DOHH2 (cell line): ENCODE data around the gene HAPLN3.

Source experiments
- H3F3A ChIP-seq: fragments of 200-600 bp; sonication (generic), shearing (Covaris generic); 2 replicates; pipeline ENCODE4 v1.6.0; 2016; ENCODE audit warnings: antibody characterized with exemption, mild to moderate bottlenecking; ENCODE audit not compliant: control insufficient read depth, insufficient read depth
- H3K27ac ChIP-seq: fragments of 200-600 bp; sonication (generic); 2 replicates; pipeline ENCODE4 v1.5.1; 2014; ENCODE audit warnings: low read depth, mild to moderate bottlenecking, low read length, moderate library complexity
- H3K27me3 ChIP-seq: fragments of 200-600 bp; sonication (generic); 2 replicates; pipeline ENCODE4 v1.6.1; 2014; ENCODE audit warnings: mild to moderate bottlenecking, low read length, mixed read lengths; ENCODE audit not compliant: control insufficient read depth
- H3K36me3 ChIP-seq: fragments of 200-600 bp; sonication (generic); 2 replicates; pipeline ENCODE4 v1.6.1; 2014; ENCODE audit warnings: mild to moderate bottlenecking, low read length, moderate library complexity, mixed read lengths; ENCODE audit not compliant: control insufficient read depth
- H3K4me1 ChIP-seq: fragments of 200-600 bp; sonication (generic); 2 replicates; pipeline ENCODE4 v1.6.1; 2014; ENCODE audit warnings: mild to moderate bottlenecking, low read length, mixed read lengths; ENCODE audit not compliant: control insufficient read depth
- H3K4me2 ChIP-seq: fragments of 200-600 bp; sonication (generic); 2 replicates; pipeline ENCODE4 v1.6.0; 2014; ENCODE audit warnings: mild to moderate bottlenecking, low read length, moderate library complexity
- H3K4me3 ChIP-seq: fragments of 200-600 bp; sonication (generic); 2 replicates; pipeline ENCODE4 v1.5.1; 2014; ENCODE audit warnings: mild to moderate bottlenecking, low read length, mixed read lengths
- H3K79me2 ChIP-seq: fragments of 200-600 bp; sonication (generic); 2 replicates; pipeline ENCODE4 v1.6.1; 2014; ENCODE audit warnings: mild to moderate bottlenecking, low read length, mixed read lengths; ENCODE audit not compliant: control insufficient read depth
- H3K9me2 ChIP-seq: fragments of 200-600 bp; sonication (generic); replicated peaks from 2 replicates; pipeline ENCODE4 v1.6.1; 2014; ENCODE audit warnings: mild to moderate bottlenecking, low read length, mixed read lengths; ENCODE audit not compliant: control insufficient read depth
- H3K9me3 ChIP-seq: fragments of 200-600 bp; sonication (generic); 2 replicates; pipeline ENCODE4 v1.6.1; 2014; ENCODE audit warnings: antibody characterized with exemption, low read length, mixed read lengths; ENCODE audit not compliant: control insufficient read depth, insufficient read depth
- H4K20me1 ChIP-seq: fragments of 200-600 bp; sonication (generic); 2 replicates; pipeline ENCODE4 v1.6.0; 2014; ENCODE audit warnings: low read depth, mild to moderate bottlenecking, antibody characterized with exemption, low read length, moderate library complexity; ENCODE audit not compliant: control insufficient read depth, insufficient read depth
- CTCF ChIP-seq: fragments of 200-600 bp; sonication (generic); IDR thresholded peaks from one replicate; pipeline ENCODE4 v1.5.1; 2014; ENCODE audit warnings: antibody characterized with exemption, mild to moderate bottlenecking, low read depth, low read length; ENCODE audit not compliant: poor library complexity, severe bottlenecking
- EZH2phosphoT487 ChIP-seq: fragments of 200-600 bp; sonication (generic); IDR thresholded peaks from 2 replicates; pipeline ENCODE4 v1.6.1; 2017; ENCODE audit warnings: borderline replicate concordance, mild to moderate bottlenecking, antibody characterized with exemption, low read length, moderate library complexity, mixed read lengths

HAPLN3 gene

DNA sequence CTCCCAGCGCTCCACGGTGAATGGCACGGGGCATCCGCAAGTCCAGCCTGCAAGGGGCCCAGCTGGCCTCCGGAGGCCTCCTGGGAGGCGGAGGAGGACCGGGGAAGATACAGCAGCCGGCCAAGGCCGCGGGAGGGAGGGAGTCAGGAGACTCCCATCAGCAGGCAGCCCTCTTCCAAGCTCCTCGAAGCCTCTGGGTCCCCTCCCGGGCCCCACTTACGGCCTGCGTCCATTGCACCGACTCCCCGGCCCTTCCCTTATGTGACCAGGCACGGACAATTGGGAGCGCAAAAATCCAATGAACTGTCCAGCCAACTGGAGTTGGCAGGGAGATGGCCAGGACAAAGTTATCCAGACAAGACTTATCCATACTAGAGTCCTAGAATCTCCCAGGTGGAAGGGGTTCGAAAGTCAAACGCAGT lies 17.2 kb upstream of the HAPLN3 start:
- no peak overlapping the region for H3K27ac ChIP-seq
- no peaks in the 10 kb centered on the region for H3K9me2 ChIP-seq
- no peaks in the 10 kb centered on the region for H3K27me3 ChIP-seq
- peak overlapping the region; percentile 78 for H3K4me3 ChIP-seq
- H4K20me1 ChIP-seq: no peaks in the 10 kb centered on the region
- TF ChIP-seq EZH2phosphoT487 (no peak), CTCF (no peak)
- peaks cover 8% of the 10 kb centered on the region for H3K4me1 ChIP-seq
- no peaks in the 10 kb centered on the region for H3K9me3 ChIP-seq
- no peaks in the 10 kb centered on the region for H3K79me2 ChIP-seq
- H3K4me2 ChIP-seq: peak overlapping the region; percentile 73
- H3K36me3 ChIP-seq: no peaks in the 10 kb centered on the region
- no peaks in the 10 kb centered on the region for H3F3A ChIP-seq

DNA sequence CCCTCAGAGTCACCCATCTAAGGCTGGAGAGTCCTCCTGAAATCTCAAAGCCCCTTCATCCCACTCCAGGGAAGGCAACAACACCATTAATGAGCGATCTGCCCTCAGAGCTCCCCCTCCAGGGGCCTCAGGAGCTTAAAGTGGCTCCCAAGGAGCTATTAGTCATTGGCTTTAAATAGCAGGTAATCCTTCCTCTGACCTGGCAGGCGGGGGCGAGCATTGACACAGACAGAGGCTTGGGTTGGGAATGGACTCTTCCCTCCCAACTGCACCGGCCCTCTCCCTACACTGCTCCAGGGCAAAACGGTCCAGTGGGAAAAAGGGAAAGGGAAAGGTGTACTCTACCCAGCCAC lies 16.4 kb upstream of the HAPLN3 start:
- Histone ChIP-seq H3F3A (no peaks in the 10 kb centered on the region), H3K27ac (no peak overlapping the region), H3K4me3 (no peak overlapping the region), H3K9me3 (no peaks in the 10 kb centered on the region), H3K4me1 (peaks cover 8% of the 10 kb centered on the region), H3K4me2 (peak overlapping the region; percentile 73; the same call in 1 of the 2 replicates), H4K20me1 (no peaks in the 10 kb centered on the region), H3K79me2 (no peaks in the 10 kb centered on the region), H3K9me2 (no peaks in the 10 kb centered on the region), H3K27me3 (no peaks in the 10 kb centered on the region), H3K36me3 (no peaks in the 10 kb centered on the region)
- TF ChIP-seq CTCF (no peak), EZH2phosphoT487 (no peak)

- Histone ChIP-seq H3K27ac (no peak overlapping the region), H3K4me3 (no peak overlapping the region)
Observed at GRCh38 chr15:88909956-88910831, 14.8 kb upstream of the HAPLN3 start.

More at GRCh38 chr15:88909956-88910831, 14.8 kb upstream of the HAPLN3 start:
- H3K36me3 ChIP-seq: no peaks in the 10 kb centered on the region
- H3K9me3 ChIP-seq: no peaks in the 10 kb centered on the region
- TF ChIP-seq EZH2phosphoT487 (no peak), CTCF (no peak)
- no peak overlapping the region for H3K4me2 ChIP-seq
- no peaks in the 10 kb centered on the region for H3K79me2 ChIP-seq
- peaks cover 8% of the 10 kb centered on the region for H3K4me1 ChIP-seq
- no peaks in the 10 kb centered on the region for H3K27me3 ChIP-seq
- H3F3A ChIP-seq: no peaks in the 10 kb centered on the region
- H4K20me1 ChIP-seq: no peaks in the 10 kb centered on the region
- H3K9me2 ChIP-seq: no peaks in the 10 kb centered on the region
